ENCODE data around the gene MAGI2.
A peak's percentile ranks its signal among the peaks of the same experiment; 100 is the strongest.

MAGI2 gene

DNA sequence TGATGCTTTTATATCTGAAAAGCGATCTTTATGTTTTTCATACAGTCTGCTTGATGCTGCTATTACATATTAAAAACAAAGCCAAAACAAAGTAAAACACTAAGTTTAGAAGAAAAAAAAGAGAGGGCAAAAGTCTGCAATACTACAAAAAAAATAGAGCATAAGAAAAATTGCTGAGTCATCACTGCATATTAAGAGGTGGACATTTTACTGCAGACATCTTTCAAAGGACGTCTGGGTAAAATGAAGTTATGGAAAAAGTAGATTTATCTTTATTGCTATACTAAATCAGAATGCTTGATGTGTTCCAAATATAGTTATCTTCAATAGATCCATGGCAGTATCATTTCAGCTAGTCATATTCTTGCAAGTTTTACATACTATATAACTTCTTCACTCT lies 172.0 kb downstream of the MAGI2 start:
- no peak for DNase-seq (ENCODE audit: extremely low read depth, low read depth)
- TF ChIP-seq, protein P1, sequence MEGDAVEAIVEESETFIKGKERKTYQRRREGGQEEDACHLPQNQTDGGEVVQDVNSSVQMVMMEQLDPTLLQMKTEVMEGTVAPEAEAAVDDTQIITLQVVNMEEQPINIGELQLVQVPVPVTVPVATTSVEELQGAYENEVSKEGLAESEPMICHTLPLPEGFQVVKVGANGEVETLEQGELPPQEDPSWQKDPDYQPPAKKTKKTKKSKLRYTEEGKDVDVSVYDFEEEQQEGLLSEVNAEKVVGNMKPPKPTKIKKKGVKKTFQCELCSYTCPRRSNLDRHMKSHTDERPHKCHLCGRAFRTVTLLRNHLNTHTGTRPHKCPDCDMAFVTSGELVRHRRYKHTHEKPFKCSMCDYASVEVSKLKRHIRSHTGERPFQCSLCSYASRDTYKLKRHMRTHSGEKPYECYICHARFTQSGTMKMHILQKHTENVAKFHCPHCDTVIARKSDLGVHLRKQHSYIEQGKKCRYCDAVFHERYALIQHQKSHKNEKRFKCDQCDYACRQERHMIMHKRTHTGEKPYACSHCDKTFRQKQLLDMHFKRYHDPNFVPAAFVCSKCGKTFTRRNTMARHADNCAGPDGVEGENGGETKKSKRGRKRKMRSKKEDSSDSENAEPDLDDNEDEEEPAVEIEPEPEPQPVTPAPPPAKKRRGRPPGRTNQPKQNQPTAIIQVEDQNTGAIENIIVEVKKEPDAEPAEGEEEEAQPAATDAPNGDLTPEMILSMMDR (IDR thresholded peaks at IDR 0.05; ENCODE audit: low read depth, low read length) = no peak

DNA sequence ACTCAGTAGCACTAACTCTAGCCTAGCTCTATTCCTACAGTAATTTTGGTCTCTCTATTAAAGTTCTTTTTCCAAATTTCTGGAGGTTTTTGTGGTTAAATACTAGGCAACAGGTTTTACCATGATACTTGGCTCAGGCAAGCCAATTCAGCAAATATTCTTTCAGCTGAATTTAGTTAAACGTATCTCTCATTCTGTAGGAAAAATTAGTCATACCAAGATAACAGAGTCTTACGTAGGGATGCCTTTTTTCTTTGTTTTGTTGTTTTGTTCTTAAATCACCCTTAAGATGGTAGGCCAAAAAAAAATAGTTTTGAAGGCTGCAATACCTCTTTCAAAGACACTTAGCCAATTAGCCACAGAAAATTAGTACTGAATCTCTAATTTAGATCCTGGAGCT lies 180.5 kb downstream of the MAGI2 start:
- DNase-seq (ENCODE audit: extremely low read depth, low read depth) = no peak
- TF ChIP-seq, protein P1 (IDR thresholded peaks at IDR 0.05; ENCODE audit: low read depth, low read length) = no peak

DNA sequence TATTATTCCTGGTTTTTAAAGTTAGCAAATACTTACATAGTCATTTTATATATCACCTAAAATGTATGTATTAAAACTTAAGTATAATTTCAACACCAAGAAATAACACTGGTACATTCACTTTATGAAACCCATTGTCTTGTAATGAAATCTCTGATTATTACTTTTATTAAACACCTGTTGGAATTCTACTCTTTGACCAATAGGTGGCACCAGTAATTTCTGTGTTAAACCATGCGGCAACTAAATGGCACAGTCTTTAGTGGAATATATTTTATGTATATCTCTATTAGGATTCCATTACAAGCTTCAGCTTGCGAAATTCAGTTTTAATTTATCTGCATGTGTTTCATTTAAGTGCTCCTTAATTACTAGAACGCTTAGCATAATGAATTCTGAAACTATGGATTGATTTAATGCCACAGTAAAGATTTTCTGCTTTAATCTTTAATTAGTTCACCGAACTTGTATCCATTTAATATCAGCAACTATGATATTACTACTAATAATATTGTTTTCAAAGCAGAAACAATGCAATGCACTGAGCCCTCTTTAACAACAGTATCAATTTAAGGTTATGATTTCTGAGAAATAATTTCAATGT lies 181.3 kb downstream of the MAGI2 start:
- TF ChIP-seq, protein P1 (IDR thresholded peaks at IDR 0.05; ENCODE audit: low read depth, low read length) = peak; percentile 51
- no peak for DNase-seq (ENCODE audit: extremely low read depth, low read depth)

DNA sequence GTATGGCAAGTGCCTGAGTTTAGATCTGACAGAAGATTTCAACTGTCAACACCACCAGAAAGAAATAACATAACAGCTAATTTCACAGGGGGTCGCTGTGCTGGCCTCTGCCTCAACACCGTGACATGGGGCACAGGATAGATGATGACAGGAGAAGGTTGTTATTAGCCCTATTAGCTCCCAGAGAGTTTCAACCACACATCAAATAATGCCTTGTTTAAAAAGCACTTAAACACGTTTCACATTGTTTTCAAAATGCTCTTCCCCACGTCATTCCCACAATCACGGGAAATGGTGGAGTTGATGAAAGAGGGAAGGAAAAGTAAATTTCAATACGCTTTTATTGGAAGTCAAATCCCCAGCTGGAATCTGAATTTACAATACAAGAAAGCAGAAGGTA lies 184.7 kb downstream of the MAGI2 start:
- DNase-seq (ENCODE audit: extremely low read depth, low read depth) = no peak
- TF ChIP-seq, protein P1 (IDR thresholded peaks at IDR 0.05; ENCODE audit: low read depth, low read length) = no peak

DNA sequence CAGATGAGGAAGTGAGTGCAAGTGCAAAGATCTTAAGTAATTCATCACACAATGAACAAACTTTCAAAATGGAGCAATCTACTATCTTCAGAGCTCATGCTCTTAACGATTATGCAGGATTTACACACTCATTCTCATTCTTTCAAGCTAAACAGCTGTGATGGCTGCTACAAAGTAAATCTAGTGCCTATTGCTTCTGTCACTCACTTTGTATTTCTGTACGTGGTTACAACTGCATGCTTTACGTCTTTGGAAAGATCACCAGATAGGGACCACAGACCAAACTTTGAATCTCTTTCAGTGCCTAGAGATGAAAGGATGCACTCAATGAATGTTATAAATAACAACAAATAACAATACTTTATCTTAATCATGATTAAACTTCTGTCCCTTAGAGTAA lies 194.6 kb downstream of the MAGI2 start:
- no peak for DNase-seq (ENCODE audit: extremely low read depth, low read depth)
- TF ChIP-seq, protein P1 (IDR thresholded peaks at IDR 0.05; ENCODE audit: low read depth, low read length) = no peak

DNA sequence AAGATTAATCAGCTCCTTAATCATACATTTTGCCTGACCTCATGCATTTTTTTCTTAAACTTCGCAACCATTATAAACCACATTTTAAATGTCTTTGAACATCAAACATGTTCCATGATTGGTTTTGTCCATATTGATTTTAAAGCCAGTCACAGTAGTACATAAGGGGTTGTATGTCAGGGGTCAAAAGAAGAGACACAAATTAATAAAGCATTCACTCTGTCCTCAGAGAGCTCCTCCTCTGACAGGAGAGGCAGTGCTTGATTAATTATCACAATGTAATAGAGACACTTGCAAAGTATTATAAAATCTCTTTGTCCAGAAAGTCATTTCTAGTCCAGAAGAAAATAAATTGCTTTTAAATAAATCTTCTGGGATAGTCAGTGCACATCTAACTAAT lies 195.5 kb downstream of the MAGI2 start:
- DNase-seq (ENCODE audit: extremely low read depth, low read depth) = no peak
- TF ChIP-seq, protein P1 (IDR thresholded peaks at IDR 0.05; ENCODE audit: low read depth, low read length) = no peak

DNA sequence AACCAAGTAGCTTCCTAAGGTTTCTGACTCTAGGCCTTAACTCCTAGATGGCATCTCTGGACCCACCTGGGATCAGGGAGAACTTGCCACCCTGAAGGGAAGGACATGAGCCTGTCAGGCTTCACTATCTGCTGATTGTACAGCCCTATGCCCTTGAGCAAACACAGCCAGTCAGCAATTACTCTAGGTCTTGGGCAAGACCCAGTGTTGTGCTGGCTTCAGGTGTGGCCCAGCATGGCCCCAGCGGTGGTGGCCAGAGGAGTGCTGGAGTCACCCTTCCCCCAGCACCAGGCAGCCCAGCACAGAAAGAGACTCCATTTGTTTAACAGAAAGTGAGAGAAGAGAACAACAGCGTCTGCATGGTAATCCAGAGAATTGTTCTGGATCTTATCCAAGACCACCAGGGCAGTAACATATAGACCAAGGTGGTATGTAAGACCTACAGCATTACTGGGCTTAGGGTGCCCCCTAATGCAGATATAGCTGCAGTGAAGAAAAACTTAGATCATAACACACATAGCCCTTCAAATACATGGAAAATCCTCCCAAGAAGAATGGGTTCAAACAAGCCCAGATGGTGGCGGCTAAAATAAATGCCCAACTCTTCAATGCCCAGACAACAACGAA lies 207.7 kb downstream of the MAGI2 start:
- DNase-seq (ENCODE audit: extremely low read depth, low read depth) = no peak
- TF ChIP-seq, protein P1 (IDR thresholded peaks at IDR 0.05; ENCODE audit: low read depth, low read length) = no peak

All from AG09319 (cell line).